HG03575 (cell line): ENCODE results near the gene HMGCS2.
"Not testable (repeated sequence)": the region's sequence is repeated elsewhere in the genome, so short reads cannot be mapped to it uniquely, and the experiment has no call there.

Experiments used
- ATAC-seq: cut with Tn5 transposase; IDR thresholded peaks from one replicate; pipeline ENCODE4 v1.9.1; 2021; ENCODE audit not compliant: unreplicated experiment, insufficient number of reproducible peaks, low FRiP score; ENCODE audit errors: extremely low read depth

HMGCS2 gene

GRCh38 chr1:119794230-119794875 lies 25.6 kb upstream of the HMGCS2 start:
- ATAC-seq, result no peak

- ATAC-seq, result no peak
Measured at GRCh38 chr1:119791377-119791776, 22.7 kb upstream of the HMGCS2 start.

- no peak for ATAC-seq
Measured at GRCh38 chr1:119790451-119791198, 21.9 kb upstream of the HMGCS2 start.

GRCh38 chr1:119787776-119788175 lies 19.1 kb upstream of the HMGCS2 start:
- no peak for ATAC-seq

GRCh38 chr1:119786473-119787050 lies 17.9 kb upstream of the HMGCS2 start:
- not testable (repeated sequence) for ATAC-seq

- not testable (repeated sequence) for ATAC-seq
Measured at GRCh38 chr1:119786046-119786445, 17.3 kb upstream of the HMGCS2 start.

- no peak for ATAC-seq
Measured at GRCh38 chr1:119784191-119784781, 15.6 kb upstream of the HMGCS2 start.

GRCh38 chr1:119783354-119784185 lies 14.9 kb upstream of the HMGCS2 start:
- no peak for ATAC-seq

GRCh38 chr1:119782631-119783325 lies 14.1 kb upstream of the HMGCS2 start:
- ATAC-seq, result no peak

GRCh38 chr1:119781434-119782210 lies 12.9 kb upstream of the HMGCS2 start:
- ATAC-seq, result no peak

- ATAC-seq, result no peak
Measured at GRCh38 chr1:119779869-119780356, 11.2 kb upstream of the HMGCS2 start.

GRCh38 chr1:119778886-119779560 lies 10.3 kb upstream of the HMGCS2 start:
- ATAC-seq, result no peak

- no peak for ATAC-seq
Measured at GRCh38 chr1:119778359-119778758, 9.7 kb upstream of the HMGCS2 start.

- ATAC-seq, result no peak
Measured at GRCh38 chr1:119774746-119775490, 6.2 kb upstream of the HMGCS2 start.

- no peak for ATAC-seq
Measured at GRCh38 chr1:119773711-119774241, 5.1 kb upstream of the HMGCS2 start.

- no peak for ATAC-seq
Measured at GRCh38 chr1:119772298-119772697, 3.6 kb upstream of the HMGCS2 start.
